Measurements from ENCODE around the gene CDIP1. TPM values are rescaled to one million over a fixed set of nuclear protein-coding genes. Genes with fewer than 3 reads are reported as not detected.

The CDIP1 gene
- total and polyA plus RNA-seq, 2 experiments from 2014 or later, result 39.2 to 57.6 TPM

DNA sequence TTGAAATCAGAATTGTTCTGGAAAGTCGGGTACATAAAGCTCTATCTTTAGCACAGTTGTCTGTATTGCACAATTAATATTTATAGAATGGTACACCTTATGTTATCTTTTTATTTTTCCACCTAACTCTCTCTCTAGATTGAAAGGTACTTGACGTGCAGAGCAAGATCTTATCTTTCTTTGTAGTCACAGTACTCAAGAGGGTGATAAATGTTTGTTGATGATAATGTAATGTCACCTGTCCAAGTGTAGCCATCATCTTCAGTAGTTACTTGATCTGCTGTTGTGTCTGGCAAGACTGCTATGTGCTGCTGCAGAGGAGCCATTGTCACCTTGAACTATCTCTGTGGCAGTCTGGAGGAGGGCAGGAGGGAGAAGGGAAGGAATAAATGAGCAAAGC lies 57.0 kb downstream of the CDIP1 start (continued):
- TF ChIP-seq, protein P1, sequence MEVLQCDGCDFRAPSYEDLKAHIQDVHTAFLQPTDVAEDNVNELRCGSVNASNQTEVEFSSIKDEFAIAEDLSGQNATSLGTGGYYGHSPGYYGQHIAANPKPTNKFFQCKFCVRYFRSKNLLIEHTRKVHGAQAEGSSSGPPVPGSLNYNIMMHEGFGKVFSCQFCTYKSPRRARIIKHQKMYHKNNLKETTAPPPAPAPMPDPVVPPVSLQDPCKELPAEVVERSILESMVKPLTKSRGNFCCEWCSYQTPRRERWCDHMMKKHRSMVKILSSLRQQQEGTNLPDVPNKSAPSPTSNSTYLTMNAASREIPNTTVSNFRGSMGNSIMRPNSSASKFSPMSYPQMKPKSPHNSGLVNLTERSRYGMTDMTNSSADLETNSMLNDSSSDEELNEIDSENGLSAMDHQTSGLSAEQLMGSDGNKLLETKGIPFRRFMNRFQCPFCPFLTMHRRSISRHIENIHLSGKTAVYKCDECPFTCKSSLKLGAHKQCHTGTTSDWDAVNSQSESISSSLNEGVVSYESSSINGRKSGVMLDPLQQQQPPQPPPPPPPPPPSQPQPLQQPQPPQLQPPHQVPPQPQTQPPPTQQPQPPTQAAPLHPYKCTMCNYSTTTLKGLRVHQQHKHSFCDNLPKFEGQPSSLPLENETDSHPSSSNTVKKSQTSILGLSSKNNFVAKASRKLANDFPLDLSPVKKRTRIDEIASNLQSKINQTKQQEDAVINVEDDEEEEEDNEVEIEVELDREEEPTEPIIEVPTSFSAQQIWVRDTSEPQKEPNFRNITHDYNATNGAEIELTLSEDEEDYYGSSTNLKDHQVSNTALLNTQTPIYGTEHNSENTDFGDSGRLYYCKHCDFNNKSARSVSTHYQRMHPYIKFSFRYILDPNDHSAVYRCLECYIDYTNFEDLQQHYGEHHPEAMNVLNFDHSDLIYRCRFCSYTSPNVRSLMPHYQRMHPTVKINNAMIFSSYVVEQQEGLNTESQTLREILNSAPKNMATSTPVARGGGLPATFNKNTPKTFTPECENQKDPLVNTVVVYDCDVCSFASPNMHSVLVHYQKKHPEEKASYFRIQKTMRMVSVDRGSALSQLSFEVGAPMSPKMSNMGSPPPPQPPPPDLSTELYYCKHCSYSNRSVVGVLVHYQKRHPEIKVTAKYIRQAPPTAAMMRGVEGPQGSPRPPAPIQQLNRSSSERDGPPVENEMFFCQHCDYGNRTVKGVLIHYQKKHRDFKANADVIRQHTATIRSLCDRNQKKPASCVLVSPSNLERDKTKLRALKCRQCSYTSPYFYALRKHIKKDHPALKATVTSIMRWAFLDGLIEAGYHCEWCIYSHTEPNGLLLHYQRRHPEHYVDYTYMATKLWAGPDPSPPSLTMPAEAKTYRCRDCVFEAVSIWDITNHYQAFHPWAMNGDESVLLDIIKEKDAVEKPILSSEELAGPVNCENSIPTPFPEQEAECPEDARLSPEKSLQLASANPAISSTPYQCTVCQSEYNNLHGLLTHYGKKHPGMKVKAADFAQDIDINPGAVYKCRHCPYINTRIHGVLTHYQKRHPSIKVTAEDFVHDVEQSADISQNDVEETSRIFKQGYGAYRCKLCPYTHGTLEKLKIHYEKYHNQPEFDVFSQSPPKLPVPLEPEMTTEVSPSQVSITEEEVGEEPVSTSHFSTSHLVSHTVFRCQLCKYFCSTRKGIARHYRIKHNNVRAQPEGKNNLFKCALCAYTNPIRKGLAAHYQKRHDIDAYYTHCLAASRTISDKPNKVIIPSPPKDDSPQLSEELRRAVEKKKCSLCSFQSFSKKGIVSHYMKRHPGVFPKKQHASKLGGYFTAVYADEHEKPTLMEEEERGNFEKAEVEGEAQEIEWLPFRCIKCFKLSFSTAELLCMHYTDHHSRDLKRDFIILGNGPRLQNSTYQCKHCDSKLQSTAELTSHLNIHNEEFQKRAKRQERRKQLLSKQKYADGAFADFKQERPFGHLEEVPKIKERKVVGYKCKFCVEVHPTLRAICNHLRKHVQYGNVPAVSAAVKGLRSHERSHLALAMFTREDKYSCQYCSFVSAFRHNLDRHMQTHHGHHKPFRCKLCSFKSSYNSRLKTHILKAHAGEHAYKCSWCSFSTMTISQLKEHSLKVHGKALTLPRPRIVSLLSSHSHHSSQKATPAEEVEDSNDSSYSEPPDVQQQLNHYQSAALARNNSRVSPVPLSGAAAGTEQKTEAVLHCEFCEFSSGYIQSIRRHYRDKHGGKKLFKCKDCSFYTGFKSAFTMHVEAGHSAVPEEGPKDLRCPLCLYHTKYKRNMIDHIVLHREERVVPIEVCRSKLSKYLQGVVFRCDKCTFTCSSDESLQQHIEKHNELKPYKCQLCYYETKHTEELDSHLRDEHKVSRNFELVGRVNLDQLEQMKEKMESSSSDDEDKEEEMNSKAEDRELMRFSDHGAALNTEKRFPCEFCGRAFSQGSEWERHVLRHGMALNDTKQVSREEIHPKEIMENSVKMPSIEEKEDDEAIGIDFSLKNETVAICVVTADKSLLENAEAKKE (CRISPR knock-in tag; IDR thresholded peaks at IDR 0.05), result no peak
- TF ChIP-seq JUNB (IDR thresholded peaks at IDR 0.05; ENCODE audit: unreplicated experiment), result no peak
- no peak for TF ChIP-seq NANOG (IDR thresholded peaks at IDR 0.05; ENCODE audit: borderline replicate concordance)

DNA sequence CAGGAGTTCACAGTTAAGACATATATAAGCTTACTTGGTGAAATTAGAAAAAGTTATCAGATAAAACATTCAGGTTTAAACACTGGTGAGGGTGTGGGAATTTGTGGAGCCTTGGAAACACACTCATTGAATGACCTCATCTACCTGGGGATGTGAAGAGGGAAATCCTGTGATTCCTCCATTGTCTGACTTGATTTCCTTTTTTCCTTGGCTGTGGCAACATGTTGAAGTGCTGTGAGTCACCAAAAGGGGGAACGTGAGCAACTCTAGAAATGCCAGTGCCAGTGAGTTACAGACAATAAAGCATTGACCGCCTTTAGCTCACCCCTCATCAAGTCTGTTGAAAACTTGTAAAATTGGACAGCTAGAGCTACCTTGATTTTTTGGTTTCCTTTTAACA lies 60.6 kb downstream of the CDIP1 start:
- Histone ChIP-seq H3F3A (replicated peaks; ENCODE audit: low read depth) (peaks cover 25% of the 10 kb centered on the region), H3K27me3 (ENCODE audit: insufficient read depth) (peaks cover 13% of the 10 kb centered on the region), H3K4me3 (no peak overlapping the region), H3K79me2 (replicated peaks; ENCODE audit: insufficient read depth) (peaks cover 54% of the 10 kb centered on the region), H3K9me2 (ENCODE audit: insufficient read depth) (no peaks in the 10 kb centered on the region), H3K4me2 (no peak overlapping the region), H3K4me1 (ENCODE audit: insufficient read depth) (peaks cover 6% of the 10 kb centered on the region), H3K36me3 (ENCODE audit: insufficient read depth) (peaks cover 6% of the 10 kb centered on the region; the same call in 1 of the 2 replicates), H4K20me1 (replicated peaks; ENCODE audit: insufficient read depth) (no peaks in the 10 kb centered on the region; the same call in 1 of the 2 replicates), H3K27ac (ENCODE audit: low read depth) (no peak overlapping the region), H2AFZ (no peak overlapping the region)
- no peak for TF ChIP-seq EZH2phosphoT487 (IDR thresholded peaks at IDR 0.05; ENCODE audit: unreplicated experiment)
- TF ChIP-seq, protein P2, sequence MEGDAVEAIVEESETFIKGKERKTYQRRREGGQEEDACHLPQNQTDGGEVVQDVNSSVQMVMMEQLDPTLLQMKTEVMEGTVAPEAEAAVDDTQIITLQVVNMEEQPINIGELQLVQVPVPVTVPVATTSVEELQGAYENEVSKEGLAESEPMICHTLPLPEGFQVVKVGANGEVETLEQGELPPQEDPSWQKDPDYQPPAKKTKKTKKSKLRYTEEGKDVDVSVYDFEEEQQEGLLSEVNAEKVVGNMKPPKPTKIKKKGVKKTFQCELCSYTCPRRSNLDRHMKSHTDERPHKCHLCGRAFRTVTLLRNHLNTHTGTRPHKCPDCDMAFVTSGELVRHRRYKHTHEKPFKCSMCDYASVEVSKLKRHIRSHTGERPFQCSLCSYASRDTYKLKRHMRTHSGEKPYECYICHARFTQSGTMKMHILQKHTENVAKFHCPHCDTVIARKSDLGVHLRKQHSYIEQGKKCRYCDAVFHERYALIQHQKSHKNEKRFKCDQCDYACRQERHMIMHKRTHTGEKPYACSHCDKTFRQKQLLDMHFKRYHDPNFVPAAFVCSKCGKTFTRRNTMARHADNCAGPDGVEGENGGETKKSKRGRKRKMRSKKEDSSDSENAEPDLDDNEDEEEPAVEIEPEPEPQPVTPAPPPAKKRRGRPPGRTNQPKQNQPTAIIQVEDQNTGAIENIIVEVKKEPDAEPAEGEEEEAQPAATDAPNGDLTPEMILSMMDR (conservative IDR thresholded peaks at IDR 0.05; ENCODE audit: low read depth in 2 of 2), result peak; percentile 32 to 37
- Mint-ChIP-seq H3K4me3 (peak overlapping the region; percentile 73), H3K27ac (no peak overlapping the region), H3K4me1 (peaks cover 12% of the 10 kb centered on the region), H3K9me3 (peaks cover 18% of the 10 kb centered on the region), H3K36me3 (ENCODE audit: low read depth) (peaks cover 18% of the 10 kb centered on the region), H3K27me3 (ENCODE audit: insufficient read depth, low read depth, poor library complexity) (peaks cover 18% of the 10 kb centered on the region)
- no peak for ATAC-seq
- peak; percentile 64 for DNase-seq (ENCODE audit: low spot score)
